Measurements from ENCODE around the gene UTP11. TPM values are rescaled to one million over a fixed set of nuclear protein-coding genes. Genes with fewer than 3 reads are reported as not detected.
A peak's percentile ranks its signal among the peaks of the same experiment; 100 is the strongest.

UTP11 gene
- total RNA-seq, 1 donor from 2014 or later = 32.6 TPM

DNA sequence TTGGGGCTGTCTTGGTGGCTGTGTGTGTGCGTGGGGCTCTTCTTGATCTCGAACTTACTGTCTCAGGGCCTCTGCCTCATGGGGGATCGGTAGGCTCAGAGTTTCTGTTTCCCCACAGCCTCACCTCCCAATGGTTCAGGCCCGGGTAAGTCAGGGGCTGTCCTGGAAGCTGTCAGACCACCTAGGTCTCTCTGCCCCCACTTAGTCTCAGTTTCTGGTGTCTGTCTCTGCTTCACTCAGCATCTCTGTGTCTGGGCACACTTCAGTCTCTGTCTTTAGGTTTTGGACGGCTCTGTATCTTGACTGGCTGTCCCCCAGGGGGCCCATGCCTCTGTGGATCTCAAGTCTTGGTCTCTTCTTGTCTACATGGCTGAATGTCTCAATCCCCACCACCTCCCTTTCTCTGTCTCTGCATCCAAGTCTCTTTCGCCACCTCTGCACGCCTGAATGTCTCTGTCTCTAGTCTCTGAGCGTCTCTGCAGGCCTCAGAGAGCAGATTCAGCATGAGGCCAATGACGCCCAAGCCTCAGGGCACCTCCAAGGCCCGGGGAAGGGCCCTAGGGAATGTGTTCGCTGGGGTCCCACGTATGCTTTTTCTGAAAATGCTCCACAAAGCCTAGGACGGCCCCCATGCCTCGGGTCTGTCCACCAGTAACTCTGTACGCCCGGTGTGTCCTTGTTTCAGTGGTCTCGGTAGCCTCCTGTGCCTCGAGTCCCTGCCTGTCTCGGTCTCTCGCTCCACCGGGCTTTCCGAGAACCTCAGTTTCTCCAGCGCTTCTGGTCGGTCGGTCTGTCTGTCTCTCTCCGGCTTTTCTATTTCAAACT is 8.0 kb upstream of the UTP11 start:
- Mint-ChIP-seq H3K27ac (ENCODE audit: unreplicated experiment) (peak overlapping the region; percentile 82), H3K36me3 (ENCODE audit: unreplicated experiment) (no peaks in the 10 kb centered on the region)
- no peak for DNase-seq (ENCODE audit: extremely low spot score, unreplicated experiment)

DNA sequence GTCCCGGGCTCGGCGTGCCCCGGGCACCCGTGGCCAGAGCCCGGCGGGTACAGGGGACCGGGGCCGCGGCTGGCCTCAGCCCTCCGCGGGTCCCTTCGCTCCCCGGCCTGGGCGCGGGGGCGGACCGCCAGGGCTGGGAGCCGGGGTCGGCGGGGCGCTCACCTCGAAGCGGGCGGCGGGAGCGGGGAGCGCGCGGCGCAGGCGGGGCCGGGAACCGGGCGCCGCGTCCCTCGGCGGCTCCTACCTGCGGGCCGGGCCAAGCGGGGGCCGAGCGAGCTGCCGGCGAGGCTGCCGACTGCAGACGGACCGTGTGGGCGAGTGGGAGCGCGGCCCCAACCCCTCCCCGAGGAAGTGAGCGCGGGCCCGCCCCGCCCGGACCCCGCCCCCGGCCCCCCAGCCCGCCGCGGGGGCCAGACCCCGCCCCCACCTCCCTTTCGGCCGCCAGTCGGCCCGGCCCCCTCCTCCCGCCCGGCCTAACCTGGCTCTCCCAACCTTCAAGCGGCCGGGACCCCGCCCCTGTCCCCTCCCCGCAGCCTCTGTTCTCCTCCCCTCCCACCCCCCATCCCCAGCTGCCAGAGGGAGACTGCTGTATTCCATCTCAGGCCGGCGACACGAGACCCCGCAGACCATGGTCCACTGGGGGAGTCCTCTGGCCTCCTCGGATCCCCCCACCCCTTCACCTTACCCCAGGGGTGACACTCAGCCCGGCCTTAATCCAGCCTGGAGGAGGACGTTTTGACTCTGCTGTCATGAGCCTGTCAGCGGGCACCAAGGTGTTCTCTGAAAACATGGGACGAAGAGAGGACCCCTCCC is 7.1 kb upstream of the UTP11 start, which contains the start of gene FHL3:
TSS of gene FHL3 (minus strand) at position 320 of the 813 bp plus-strand sequence. CDS start 6,102 bp downstream, outside the sequence.
- no peaks in the 10 kb centered on the region for H3K36me3 Mint-ChIP-seq (ENCODE audit: unreplicated experiment)
- peak within 1 kb of the TSS; percentile 82 for H3K27ac Mint-ChIP-seq (ENCODE audit: unreplicated experiment)
- no peaks in the 10 kb centered on the region for H3K9me3 Mint-ChIP-seq (ENCODE audit: unreplicated experiment)
- DNase-seq (ENCODE audit: extremely low spot score, unreplicated experiment) = no peak
- H3K4me3 Mint-ChIP-seq (ENCODE audit: unreplicated experiment) = peak within 1 kb of the TSS; percentile 85
- H3K27me3 Mint-ChIP-seq (ENCODE audit: unreplicated experiment) = no peaks in the 10 kb centered on the region
- TF ChIP-seq, protein P1, sequence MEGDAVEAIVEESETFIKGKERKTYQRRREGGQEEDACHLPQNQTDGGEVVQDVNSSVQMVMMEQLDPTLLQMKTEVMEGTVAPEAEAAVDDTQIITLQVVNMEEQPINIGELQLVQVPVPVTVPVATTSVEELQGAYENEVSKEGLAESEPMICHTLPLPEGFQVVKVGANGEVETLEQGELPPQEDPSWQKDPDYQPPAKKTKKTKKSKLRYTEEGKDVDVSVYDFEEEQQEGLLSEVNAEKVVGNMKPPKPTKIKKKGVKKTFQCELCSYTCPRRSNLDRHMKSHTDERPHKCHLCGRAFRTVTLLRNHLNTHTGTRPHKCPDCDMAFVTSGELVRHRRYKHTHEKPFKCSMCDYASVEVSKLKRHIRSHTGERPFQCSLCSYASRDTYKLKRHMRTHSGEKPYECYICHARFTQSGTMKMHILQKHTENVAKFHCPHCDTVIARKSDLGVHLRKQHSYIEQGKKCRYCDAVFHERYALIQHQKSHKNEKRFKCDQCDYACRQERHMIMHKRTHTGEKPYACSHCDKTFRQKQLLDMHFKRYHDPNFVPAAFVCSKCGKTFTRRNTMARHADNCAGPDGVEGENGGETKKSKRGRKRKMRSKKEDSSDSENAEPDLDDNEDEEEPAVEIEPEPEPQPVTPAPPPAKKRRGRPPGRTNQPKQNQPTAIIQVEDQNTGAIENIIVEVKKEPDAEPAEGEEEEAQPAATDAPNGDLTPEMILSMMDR (IDR thresholded peaks at IDR 0.05) = no peak
- H3K4me1 Mint-ChIP-seq (ENCODE audit: unreplicated experiment) = peaks cover 55% of the 10 kb centered on the region

More for the DNA sequence above, 8.0 kb upstream of the UTP11 start:
- Mint-ChIP-seq H3K4me1 (ENCODE audit: unreplicated experiment) (peaks cover 56% of the 10 kb centered on the region), H3K27me3 (ENCODE audit: unreplicated experiment) (no peaks in the 10 kb centered on the region), H3K9me3 (ENCODE audit: unreplicated experiment) (no peaks in the 10 kb centered on the region), H3K4me3 (ENCODE audit: unreplicated experiment) (peak overlapping the region; percentile 85)
- TF ChIP-seq, protein P1 (IDR thresholded peaks at IDR 0.05) = no peak

DNA sequence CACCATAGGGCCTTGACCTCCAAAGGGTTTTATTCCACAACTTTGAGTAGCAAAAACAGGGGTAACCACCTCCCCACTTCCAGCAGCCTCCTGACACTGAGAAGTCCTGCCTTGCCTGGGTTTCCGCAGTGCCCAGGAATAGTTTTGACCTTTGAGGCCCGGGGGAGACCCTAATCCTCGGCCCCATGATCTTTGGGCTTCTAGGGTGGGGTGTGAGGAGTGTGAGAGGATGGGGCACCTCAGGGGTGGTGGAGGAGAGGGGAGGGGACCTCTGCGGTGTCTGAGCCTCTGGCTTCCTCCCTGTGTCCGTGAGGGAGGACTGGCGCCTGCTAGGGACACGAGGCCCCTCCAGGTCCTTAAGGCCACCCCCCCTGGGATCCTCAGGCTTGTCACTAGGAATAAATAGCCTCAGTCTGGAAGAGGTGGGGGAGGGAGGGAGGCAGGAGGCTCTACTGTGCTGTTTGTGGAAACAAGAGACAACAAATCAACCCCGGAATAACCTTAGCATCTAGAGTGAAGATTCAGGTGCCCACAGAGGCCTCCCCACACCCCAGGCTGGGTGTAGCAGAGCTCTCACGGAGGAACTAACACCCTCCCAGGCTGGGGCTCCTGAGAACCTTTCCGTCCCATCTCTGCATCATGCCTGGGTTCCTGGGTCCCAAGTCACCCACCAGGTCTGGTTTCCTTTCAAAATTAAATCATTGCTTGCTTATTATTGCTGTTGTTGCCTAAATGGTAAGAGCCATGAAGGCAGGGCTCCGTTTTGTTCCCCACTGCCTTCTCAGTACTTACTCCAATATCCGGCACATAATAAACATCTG is 6.3 kb upstream of the UTP11 start:
- no peaks in the 10 kb centered on the region for H3K27me3 Mint-ChIP-seq (ENCODE audit: unreplicated experiment)

DNA sequence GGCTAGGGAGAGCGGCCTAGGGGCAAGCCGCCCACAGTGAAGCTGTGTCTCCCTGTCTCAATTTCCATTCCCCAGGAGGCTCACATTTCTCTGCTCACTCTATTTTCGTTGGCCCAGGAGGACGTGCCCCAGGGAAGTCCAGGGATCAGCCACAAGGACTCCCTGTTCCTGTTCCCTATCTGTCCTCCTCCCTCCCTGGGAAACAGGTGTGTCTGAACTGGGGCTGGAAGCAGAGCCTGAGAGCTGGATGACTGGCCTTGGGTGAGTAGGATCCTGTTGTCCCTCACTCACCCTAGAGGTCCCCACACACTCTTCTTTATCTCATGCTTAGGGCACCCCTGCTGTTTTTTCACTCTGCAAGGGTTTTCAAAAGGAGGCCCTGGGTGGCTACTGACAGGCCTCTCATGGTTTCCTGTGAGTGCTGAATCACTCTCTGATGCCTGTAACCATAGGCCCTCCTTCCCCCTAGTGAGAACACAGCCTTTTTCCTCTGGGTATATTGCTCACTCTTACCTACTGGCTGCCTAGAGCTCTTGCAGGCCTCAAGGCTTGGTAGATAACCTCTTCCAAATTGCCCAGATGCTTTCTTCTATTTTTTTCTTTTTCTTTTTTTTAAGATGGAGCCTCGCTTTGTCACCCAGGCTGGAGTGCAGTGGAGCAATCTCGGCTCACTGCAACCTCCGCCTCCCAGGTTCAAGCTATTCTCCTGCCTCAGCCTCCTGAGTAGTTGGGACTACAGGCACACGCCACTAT is 3.3 kb upstream of the UTP11 start:
- TF ChIP-seq, protein P1 (IDR thresholded peaks at IDR 0.05) = no peak
- Mint-ChIP-seq H3K4me3 (ENCODE audit: unreplicated experiment) (no peak overlapping the region), H3K27me3 (ENCODE audit: unreplicated experiment) (no peaks in the 10 kb centered on the region), H3K9me3 (ENCODE audit: unreplicated experiment) (no peaks in the 10 kb centered on the region), H3K27ac (ENCODE audit: unreplicated experiment) (peak overlapping the region; percentile 94), H3K4me1 (ENCODE audit: unreplicated experiment) (peaks cover 42% of the 10 kb centered on the region), H3K36me3 (ENCODE audit: unreplicated experiment) (peaks cover 2% of the 10 kb centered on the region)
- DNase-seq (ENCODE audit: extremely low spot score, unreplicated experiment) = no peak

More for the DNA sequence above, 6.3 kb upstream of the UTP11 start:
- peaks cover 48% of the 10 kb centered on the region for H3K4me1 Mint-ChIP-seq (ENCODE audit: unreplicated experiment)
- no peaks in the 10 kb centered on the region for H3K36me3 Mint-ChIP-seq (ENCODE audit: unreplicated experiment)
- peak overlapping the region; percentile 38 for H3K27ac Mint-ChIP-seq (ENCODE audit: unreplicated experiment)
- no peak for DNase-seq (ENCODE audit: extremely low spot score, unreplicated experiment)
- no peaks in the 10 kb centered on the region for H3K9me3 Mint-ChIP-seq (ENCODE audit: unreplicated experiment)
- TF ChIP-seq, protein P1 (IDR thresholded peaks at IDR 0.05) = no peak
- H3K4me3 Mint-ChIP-seq (ENCODE audit: unreplicated experiment) = peak overlapping the region; percentile 60
